Fibroblast of skin of back (primary cell): ENCODE results near the gene TRIM71.
A peak's percentile ranks its signal among the peaks of the same experiment; 100 is the strongest.
"Not testable (repeated sequence)": the region's sequence is repeated elsewhere in the genome, so short reads cannot be mapped to it uniquely, and the experiment has no call there.

ENCODE experiments used
- DNase-seq: peaks from one replicate; pipeline ENCODE4 v3.0.0-alpha.2; 2013

TRIM71 gene

DNA sequence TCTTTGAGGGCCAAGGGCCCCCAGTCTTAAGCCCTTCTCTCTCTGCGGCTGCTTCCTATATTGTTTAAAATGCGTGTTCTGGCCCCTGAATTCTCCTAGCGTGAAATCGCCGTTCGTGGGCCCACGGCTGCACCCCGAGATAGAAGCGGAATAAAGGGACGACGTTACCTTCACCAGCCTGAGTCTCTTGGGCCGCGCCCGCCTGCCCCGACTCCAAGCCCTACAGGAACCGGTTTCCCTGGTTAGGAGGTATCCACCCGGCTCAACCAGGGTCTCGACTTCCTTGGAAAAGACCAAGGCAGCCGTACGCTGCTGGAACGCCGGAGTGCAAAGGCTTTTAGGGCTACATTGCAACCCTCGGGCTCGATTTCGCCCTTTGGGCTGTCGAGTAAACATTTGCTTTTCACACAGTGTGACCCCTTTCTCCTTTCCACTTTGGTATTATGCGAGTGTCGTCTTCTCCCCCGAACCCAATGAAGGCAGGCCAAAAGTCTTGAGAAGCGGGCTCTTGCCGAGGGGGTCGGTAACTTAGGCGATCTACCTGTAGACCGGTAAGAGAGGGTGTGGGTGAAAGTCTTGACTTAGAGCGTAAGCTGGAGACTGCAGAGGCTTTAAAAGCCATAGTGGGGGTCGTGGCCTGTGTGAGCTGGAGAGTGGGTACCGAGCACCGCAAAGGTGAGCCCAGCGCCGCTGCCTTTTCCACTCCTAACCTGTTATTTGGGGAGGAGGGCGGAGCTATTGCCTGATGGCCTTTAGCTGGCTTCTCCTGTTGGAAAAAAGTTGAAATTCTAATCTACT is 2.0 kb downstream of the TRIM71 start:
- no peak for DNase-seq

DNA sequence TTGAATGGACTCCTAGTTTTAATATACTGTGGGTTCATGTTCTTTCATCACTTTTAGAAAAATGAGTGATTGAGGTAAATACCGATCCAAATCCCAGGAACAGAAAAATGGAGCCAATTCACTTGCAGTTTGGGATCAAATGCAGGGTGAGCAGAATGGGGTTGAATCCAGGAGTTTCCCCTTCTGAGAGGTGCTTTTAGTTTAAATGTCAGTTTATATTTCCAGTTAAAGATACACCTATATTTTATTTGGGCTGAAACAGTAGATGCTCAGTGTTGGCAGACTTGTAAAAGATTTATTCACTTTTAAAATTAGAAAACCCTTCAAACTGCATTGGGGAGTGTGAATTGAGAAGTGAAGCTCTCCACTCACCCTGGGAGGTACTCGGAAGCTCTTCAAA is 2.6 kb downstream of the TRIM71 start:
- DNase-seq = no peak

DNA sequence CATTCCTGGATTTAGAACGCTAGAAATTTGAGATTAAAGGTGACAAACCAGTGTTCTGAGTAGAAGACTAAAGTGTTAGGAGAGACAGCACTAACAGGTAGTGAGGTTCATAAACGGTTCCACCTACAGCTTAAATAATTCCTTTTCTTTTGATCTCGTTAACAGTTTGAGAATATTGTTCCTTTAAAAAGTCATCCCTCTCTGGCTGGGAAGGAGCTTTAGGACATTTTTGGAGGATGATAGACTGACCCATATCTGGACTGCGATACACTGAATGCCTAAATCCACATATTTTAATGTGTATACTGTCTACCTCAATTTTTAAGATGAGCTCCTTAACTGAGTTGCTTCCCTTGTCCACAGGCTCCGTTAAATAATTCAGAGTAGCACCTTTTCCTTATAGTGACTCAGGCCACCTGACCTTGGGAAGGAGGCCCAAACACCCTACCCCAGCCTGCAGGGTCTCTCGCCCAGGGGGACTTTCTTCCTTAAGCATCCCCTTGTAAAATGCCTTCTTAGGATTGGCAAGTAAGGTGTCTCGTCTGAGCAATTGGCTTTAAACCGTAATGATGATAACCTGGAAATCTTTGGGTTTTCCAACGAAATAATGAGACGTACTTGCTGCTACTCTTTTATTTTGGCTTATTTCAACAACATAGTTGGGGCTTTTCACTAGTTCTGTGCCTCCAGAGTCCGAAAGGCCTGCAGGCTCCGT is 3.3 kb downstream of the TRIM71 start:
- DNase-seq = no peak

DNA sequence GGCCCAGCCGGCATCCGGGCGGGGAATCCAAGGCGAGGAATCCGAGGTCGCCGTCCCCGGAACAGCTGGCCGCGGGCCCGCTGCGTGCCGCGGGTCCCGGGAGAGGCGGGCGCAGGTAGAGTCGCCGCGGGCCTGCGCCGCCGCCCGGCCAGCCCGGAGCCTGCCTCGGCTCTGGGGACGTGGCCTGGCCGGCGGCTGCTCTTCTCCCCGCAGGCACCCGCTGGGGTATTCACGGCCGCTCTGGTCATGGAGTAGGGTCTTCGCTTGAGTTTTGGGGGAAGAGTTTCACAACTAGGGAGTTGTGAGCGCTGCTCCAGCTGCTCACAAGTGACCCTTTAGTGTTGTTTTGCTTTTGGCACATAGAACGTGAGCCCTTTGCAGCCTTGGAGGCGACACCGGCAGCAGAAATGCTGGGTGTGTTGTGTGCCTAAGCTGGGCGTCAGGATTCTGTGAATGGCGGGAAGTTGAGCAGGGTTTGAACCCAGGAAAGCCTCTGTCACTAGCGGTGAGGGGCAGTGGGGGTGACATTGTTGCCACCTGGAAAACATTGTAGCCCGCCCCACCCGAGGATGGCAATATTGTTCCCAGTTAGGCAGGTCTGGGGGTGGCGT is 4.0 kb downstream of the TRIM71 start:
- DNase-seq = no peak

DNA sequence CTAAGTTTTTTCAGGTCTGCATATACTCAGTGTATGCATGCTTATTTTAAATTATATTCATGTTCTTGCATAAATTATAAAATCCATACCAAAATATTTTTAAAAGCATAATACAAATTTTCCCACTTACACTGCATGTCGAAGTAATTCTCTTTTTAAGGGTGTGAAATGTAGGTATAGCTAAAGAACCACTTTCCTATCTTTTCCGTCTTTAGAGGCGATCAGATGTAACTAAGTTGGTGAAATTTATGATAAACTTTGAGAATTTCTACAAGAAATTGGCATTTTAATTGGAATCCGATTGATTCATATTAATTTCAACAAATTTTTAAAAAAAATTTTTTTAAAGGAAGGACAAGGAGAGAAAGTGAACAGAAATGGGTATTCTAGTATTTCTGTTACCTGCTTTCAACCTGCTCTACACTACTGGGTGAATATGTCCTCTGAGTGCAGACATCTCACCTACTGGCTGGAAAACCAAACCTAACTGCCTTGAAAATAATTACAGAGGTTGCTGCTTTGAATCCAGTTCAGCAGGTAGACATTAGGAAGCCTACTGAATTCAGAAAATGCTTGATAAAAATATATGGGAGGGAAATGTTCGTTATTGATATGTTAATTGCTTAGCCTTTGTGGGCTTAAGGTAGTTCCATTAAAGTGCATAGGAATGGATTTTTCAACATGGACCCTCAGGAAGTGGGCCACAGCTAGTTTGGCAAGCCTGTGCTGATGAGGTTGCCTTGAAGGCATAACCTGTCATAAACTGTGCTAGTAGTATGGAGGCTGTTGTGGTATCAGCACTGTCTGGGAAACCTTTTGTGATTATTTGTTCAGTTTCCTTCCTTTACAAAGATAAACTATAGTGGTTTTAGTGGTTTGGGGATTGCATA is 5.1 kb downstream of the TRIM71 start:
- DNase-seq = no peak

DNA sequence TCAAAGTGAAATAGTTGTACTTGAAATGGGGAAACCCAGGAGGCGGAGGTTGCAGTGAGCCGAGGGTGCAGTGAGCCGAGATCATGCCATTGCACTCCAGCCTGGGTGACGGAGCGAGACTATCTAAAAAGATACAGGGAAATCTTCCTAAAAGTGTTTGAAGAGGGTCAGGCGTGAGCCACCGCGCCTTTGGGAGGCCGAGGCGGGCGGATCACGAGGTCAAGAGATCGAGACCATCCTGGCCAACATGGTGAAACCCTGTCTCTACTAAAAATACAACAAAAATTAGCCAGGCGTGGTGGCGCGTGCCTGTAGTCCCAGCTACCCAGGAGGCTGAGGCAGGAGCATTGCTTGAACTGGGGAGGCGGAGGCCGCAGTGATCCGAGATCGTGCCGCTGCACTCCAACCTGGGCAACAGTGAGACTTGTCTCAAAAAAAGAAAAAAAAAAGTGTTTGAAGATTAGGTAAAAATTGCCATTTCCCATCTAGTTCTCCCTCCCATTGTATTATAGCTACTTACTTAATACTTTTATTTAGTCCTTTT is 5.9 kb downstream of the TRIM71 start:
- DNase-seq = not testable (repeated sequence)

DNA sequence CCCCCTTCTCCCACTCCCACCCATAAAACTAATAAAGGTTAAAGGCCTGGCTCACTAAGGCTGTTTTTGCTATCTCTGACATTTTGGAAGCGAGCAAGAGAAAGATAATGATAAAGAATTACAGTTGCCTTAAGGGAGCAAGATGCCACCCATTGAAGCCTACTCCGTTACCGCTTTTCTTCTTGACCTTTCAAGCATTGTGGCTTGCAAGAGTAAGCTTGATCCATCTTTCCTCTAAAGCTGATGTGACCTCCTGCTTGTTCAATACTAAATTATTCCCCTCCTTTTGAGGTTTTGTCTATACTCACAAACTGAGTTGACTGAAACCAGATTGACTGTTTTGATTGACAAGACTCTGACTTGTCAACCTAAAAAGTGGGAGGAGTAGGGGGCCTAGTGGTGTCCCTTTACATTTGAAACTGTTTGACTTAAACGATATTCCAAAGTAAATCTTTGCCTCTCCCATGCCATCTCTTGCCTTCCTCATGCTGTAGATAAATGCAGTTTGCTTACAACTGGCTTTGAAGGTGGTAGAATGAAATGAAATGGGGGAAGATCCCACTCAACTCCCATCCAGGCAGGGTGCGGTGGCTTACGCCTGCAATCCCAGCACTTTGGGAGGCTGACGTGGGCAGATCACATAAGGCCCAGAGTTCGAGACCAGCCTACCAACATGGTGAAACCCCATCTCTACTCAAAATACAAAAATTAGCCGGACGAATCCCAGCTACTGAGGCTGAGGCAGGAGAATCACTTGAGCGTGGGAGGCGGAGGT is 8.0 kb downstream of the TRIM71 start:
- DNase-seq = no peak

DNA sequence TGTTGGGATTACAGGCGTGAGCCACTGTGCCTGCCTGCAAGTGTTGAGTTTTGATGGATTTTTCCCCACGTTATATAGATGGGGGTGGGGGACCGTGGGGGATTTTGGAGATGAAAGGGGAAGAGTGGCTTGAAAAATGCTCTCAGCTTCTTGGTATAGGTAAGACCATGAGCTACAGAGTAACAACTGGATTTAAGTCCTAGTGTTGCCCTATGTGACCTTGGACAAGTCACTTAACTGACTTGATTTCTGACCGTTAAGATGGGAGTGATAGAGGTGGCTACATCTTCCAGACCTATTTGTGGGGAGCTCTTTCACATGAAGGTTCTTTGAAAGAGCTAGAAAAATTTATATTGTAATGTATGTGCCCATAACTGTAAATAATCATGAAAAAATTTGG is 13.3 kb downstream of the TRIM71 start:
- no peak for DNase-seq

GRCh38 chr3:32831791-32832190 is 14.0 kb downstream of the TRIM71 start:
- DNase-seq = no peak

- no peak for DNase-seq
Measured at GRCh38 chr3:32832193-32832592, 14.4 kb downstream of the TRIM71 start.

DNA sequence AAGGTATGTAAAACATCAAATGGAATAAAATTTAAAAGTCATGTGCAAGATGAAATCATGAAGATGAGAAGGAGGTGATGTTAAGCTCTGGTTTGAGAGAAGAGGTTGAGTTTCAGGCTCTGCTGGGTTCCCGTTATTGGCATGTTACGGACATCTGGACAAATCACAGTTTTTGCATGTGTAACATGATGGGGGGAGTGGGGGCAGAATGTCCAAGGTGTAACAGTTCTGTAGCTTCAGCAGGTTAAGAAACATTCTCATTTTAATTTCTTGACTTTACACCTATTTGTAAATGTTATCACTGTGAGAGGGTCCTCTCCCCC is 17.2 kb downstream of the TRIM71 start:
- no peak for DNase-seq

- DNase-seq = no peak
Measured at GRCh38 chr3:32835961-32836360, 18.2 kb downstream of the TRIM71 start.

DNA sequence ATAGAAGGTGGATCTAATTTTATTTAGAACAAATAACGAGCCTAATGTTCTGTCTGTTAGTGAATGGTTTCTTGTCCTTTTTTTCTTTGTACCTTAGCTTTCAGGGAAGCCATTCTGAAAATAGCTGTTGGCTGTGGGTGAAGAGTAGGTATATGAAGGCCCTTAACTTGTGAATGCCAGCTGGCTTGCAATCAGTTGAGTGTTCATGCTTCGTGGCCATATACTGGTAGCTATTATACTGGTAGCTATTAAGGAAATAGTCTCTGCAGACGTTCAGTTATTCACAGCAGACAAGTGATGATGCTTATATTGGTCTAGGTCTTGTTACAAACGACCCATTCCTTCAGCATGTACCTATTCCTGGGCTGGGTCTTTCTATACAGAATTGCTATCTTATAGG is 18.8 kb downstream of the TRIM71 start:
- no peak for DNase-seq

GRCh38 chr3:32837366-32837765 is 19.6 kb downstream of the TRIM71 start:
- no peak for DNase-seq

DNA sequence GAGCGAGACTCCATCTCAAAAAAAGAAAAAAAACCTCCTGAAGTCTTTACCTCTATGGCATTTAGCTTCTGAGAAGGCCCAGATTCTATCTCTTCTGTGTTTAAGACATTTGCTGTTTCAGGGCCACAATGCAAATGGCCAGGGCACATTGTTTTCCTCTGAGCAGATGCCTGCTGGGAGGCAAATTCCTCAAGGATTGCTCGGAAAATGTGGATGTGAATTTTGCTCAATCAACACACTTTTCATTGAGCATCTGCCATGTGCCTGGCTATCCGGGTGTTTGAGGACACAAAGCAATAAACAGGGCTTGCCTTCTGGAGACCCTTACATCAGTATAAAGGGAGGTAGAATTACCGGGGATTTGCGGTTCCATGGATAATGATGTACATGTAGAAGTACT is 20.0 kb downstream of the TRIM71 start:
- DNase-seq = peak; percentile 14

DNA sequence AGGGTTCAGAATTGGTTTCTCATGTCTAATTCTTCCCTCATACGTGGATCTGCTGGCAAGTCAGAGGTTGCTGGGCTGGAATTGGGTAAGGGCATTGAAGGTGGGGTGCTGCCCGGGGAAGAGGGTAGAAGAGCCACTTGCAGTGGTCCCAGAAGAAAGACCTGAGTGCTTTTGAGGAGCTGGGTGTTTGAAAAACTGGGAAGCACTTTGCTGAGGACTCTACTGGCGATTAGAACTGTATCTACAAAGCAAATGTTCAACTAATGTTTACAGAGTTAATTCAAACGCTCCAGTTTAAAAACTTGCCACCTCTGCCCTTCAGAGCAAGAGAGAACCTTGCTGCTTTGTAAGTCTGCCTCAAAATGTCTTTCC is 21.9 kb downstream of the TRIM71 start:
- DNase-seq = no peak

DNA sequence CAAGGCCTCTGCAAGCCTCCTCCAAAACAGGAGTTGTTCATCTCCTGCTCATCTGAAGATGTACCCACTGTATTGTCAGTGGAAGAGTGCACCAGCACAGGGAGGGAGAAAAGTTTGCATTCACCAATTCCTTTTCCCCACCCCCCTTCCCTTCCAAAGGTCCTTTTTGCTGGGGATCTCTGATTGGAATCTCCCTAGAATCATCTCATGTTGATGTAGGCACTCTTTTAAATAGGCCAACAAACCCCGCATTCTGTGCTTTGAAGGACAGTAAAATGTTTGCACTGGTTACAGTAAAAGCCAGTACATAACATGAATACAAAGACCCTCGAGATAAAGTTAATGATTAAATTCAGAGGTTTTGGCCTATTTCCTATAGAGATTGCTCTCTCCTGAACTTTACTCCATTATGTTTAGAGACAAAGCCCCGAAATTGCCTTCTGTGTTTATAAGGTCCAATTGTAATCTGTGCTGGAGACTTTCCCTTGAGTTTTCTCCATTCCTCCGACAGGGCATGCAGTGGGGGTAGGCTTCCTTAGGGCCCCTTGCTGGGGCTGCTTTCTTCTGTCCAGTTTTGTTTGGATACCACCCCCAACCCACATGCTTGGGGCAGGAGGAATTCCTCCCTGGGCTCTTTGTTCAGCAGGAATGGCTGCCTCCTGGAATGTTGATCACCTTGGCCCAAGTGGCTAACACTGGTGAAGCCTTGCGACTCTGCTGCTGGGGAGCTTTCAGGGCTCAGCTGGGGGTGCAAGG is 22.5 kb downstream of the TRIM71 start:
- no peak for DNase-seq

DNA sequence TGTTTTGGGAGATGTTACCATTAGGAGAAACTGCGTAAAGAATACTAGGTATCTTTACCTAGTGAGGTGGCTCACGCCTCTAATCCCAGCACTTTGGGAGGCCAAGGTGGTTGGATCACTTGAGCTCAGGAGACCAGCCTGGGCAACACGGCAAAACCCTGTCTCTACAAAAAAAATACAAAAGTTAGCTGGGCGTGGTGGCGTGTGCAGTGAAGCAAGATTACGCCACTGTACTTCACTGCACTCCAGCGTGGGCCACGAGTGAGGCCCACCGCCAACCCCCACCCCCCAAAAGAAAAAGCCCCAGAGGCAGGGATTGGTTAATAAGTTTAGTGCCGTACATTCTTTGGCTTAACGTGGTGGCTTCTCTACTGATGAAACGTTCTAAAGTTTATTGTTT is 23.5 kb downstream of the TRIM71 start:
- no peak for DNase-seq

DNA sequence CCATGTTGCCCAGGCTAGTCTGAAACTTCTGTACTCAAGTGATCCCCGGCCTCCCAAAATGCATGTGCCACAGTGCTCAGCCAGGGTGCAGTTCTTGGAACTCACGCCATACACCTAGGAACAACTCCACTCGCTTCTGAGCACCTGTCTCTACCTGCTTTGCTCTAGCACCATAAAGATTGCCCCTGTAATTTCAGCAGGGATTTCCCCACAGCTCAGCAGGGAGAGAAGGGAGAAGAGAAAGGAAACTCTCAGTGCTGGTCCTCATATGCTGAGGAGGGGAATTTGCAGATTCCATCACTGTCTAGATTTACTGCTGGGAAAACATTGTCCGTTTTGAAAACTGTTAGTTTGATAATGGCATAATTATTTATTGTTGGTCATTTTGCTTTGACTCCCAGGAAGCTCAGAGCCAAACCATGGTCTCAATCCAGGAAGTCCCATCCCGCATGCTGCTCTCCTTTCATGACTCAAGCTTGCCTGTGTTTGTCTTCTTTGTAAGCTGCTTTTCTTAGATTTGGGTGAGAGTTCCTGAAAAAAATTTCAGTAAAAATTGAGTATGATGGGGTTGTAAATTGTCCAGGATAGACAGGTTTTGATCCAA is 24.2 kb downstream of the TRIM71 start:
- peak; percentile 27 for DNase-seq

- no peak for DNase-seq
Measured at GRCh38 chr3:32842531-32842931, 24.7 kb downstream of the TRIM71 start.

- DNase-seq = no peak
Measured at GRCh38 chr3:32842987-32843386, 25.2 kb downstream of the TRIM71 start.
